Mucosa of stomach (tissue), 1 donor: ENCODE measurements around the gene STIM1.

ENCODE experiments used
- H3K27me3 ChIP-seq: one replicate; pipeline ENCODE4 v1.7.0; 2013; ENCODE audit warnings: mild to moderate bottlenecking, low read length; ENCODE audit not compliant: control insufficient read depth, insufficient read depth
- H3K36me3 ChIP-seq: one replicate; pipeline ENCODE4 v1.7.0; 2013; ENCODE audit warnings: low read length; ENCODE audit not compliant: control insufficient read depth, insufficient read depth
- H3K4me1 ChIP-seq: one replicate; pipeline ENCODE4 v1.7.0; 2013; ENCODE audit warnings: mild to moderate bottlenecking, low read length; ENCODE audit not compliant: control insufficient read depth, insufficient read depth
- H3K4me3 ChIP-seq: one replicate; pipeline ENCODE4 v1.7.0; 2013; ENCODE audit warnings: low read length
- H3K9ac ChIP-seq: one replicate; pipeline ENCODE4 v1.7.0; 2013; ENCODE audit warnings: mild to moderate bottlenecking, low read length, moderate library complexity
- H3K9me3 ChIP-seq: one replicate; pipeline ENCODE4 v1.7.0; 2013; ENCODE audit warnings: mild to moderate bottlenecking, low read length, moderate library complexity; ENCODE audit not compliant: control insufficient read depth
- donor health status: Pancreatic carcinoma.

STIM1 gene

DNA sequence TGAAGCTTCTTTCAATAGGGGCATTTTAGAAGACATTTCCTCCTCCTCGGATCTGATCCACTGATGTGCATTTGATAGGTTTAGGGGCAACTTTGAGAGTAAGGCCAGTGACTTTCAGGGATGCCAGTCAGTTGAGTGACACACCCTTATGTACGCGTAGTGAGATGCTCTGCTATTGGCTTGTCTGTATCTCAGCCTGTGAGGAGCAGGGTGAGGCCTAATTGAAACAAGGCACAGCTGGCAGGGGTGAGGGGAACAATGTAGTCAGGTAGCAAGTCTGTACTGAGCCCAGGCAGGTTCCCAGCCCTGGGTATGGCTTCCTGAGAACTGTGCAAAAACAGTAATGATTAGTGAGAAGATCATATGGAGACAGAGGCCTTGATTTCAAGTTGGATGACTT is 61.5 kb downstream of the STIM1 start:
- Histone ChIP-seq H3K27me3 (no peaks in the 10 kb centered on the region), H3K9ac (no peak overlapping the region), H3K36me3 (no peaks in the 10 kb centered on the region), H3K4me3 (no peak overlapping the region), H3K9me3 (no peaks in the 10 kb centered on the region), H3K4me1 (peaks cover 24% of the 10 kb centered on the region)

DNA sequence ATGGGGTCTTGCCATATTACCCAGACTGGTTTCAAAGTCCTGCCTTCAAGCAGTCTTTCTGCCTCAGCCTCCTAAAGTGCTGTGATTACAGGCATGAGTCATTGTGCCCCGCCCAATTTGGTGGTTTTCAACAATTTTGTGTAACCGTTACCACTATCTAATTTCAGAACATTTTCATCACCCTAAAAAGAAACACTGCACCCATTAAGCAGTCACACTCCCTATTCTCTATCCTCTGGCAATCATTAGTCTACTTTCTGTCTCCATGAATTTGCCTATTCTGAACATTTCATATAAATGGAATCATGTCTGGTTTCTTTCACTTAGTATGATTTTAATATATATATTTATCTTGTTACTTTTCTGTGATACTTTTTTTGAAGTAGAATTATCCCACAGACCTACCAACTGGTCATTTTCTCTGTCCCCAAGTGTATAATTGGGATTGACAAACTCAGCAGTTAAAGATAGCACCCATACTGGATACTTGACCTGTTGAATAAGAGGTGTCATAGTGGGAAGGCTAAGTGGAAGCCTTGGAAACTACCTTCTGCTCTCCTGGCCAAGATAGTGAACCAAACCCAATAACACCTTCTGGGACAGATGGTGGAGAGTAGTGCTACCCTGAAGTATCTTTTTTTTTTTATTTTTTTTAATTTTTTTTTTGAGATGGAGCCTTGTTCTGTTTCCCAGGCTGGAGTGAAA is 64.8 kb downstream of the STIM1 start:
- peaks cover 16% of the 10 kb centered on the region for H3K4me1 ChIP-seq
- no peak overlapping the region for H3K4me3 ChIP-seq
- no peaks in the 10 kb centered on the region for H3K36me3 ChIP-seq
- no peaks in the 10 kb centered on the region for H3K27me3 ChIP-seq
- H3K9ac ChIP-seq, result no peak overlapping the region
- H3K9me3 ChIP-seq, result no peaks in the 10 kb centered on the region

DNA sequence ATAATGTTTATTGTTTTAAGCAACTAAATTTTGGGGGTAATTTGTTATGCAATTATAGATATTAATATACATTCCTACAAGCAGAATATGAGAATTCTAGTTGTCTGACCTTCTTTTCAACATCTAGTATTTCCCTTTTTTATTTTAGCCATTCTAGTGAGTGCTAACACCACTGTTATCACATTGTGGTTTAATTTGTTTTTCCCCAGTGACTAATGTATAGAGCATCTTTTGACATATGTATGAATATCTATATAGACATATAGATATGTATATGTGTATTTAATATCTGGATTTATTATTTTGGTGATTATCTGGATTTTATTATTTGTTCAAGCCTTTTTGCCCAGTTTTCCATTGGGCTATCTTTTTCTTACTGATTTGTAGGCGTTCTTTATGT is 66.6 kb downstream of the STIM1 start:
- Histone ChIP-seq H3K4me1 (peaks cover 11% of the 10 kb centered on the region), H3K36me3 (no peaks in the 10 kb centered on the region), H3K9ac (no peak overlapping the region), H3K4me3 (no peak overlapping the region), H3K27me3 (no peaks in the 10 kb centered on the region), H3K9me3 (no peaks in the 10 kb centered on the region)

DNA sequence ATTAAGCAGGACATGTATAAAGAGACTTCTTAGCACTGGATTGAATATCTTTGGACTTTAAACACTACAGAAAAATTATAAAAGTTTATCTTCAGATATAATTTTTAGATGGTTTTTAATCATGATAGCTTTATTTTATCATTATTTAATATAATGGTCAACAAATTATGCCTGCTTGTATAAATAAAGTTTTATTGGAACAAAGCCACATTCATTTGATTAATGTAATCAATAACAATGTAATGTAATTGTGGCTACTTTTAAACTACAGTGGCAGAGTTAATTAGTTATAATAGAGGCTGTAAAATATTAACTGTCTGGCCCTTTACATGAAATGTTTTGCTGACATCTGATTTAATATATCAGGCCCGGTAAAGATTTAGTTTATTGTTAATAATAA is 70.0 kb downstream of the STIM1 start:
- Histone ChIP-seq H3K4me1 (peaks cover 9% of the 10 kb centered on the region), H3K4me3 (no peak overlapping the region), H3K36me3 (no peaks in the 10 kb centered on the region), H3K9ac (no peak overlapping the region), H3K27me3 (no peaks in the 10 kb centered on the region), H3K9me3 (no peaks in the 10 kb centered on the region)

DNA sequence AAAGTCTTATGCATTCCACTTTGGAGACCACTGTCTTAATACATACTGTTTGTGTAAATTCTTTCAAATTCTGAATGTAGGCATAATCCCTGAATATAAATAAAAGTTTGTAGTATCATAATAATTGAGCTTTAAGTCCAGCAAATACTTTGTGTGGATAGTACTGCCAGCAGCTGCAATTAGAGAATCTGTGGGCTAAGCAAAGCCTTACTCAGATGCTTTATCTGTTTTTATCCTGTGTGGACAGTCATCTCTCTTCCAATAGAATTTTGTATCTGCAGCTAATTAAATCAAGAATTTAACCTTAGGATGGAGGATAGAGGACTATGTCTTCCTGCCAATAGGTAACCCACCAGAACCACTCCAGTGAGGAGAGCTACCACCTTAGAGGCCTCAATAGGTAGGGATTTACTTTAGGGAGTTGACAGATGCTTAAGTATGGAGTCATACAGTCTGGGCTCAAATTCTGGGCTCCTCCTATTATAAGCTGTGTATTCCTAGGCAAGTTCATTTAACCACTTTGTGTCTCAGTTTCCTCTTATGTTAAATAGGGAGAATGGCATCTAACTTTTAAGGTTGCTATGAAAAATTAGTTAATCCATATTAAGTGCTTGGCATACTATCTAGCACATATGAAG is 71.1 kb downstream of the STIM1 start:
- H3K9ac ChIP-seq, result no peak overlapping the region
- no peaks in the 10 kb centered on the region for H3K9me3 ChIP-seq
- H3K4me1 ChIP-seq, result peaks cover 9% of the 10 kb centered on the region
- H3K4me3 ChIP-seq, result no peak overlapping the region
- no peaks in the 10 kb centered on the region for H3K36me3 ChIP-seq
- H3K27me3 ChIP-seq, result no peaks in the 10 kb centered on the region

DNA sequence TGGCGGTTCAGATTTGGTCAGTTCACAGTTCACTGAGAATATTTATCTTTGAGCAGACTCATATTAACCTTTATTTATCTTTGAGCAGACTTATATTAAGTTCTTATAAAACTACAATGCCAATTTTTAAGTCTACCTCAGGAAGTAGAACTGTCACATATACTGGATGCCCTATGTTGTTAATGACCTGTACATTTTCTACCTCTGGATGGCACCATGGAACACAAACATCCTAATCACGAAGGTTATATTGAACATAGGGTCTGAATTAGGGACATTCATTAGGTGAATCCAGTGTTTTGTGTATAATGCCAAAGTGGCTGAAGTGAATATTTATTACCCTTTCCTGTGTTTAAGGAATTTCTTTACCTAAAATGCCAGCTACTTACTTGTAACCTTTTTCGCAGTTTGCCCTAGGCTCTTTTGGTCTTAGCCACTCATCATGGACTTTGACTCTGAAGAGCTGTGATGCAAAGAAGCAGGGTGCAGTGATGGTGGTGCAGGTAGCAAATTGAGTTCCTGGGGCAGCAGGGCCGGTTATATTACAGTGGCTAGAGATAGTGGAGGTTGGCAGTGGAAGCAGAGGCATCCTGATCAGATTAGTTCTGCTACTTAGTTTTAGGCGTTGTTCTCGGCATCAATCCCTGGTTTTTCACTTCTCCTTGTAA is 71.8 kb downstream of the STIM1 start:
- Histone ChIP-seq H3K9me3 (no peaks in the 10 kb centered on the region), H3K36me3 (no peaks in the 10 kb centered on the region), H3K4me1 (peaks cover 9% of the 10 kb centered on the region)

DNA sequence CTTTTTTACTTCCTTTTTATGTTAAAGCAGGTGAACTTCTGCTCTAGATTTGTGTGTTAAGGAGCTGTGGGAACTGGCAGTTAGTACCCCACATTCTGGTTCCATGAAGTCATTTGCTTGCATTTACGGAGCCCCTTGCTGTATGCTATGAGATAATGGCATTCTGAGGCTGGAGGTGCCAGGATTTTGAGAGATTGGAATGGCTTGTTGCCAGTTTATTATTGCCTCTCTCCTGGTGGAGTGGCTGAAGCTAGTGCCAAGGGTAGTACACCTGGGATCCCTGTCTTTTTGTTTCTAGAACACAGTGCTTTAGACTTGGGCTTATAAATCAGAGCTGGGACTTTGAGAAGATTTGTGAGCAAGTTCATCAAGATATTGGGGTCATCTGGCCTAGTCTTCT is 73.8 kb downstream of the STIM1 start:
- Histone ChIP-seq H3K36me3 (no peaks in the 10 kb centered on the region), H3K4me3 (no peak overlapping the region), H3K27me3 (no peaks in the 10 kb centered on the region), H3K4me1 (peaks cover 9% of the 10 kb centered on the region), H3K9ac (no peak overlapping the region), H3K9me3 (no peaks in the 10 kb centered on the region)

More for the DNA sequence above, 71.8 kb downstream of the STIM1 start:
- no peaks in the 10 kb centered on the region for H3K27me3 ChIP-seq
- no peak overlapping the region for H3K4me3 ChIP-seq
- no peak overlapping the region for H3K9ac ChIP-seq

DNA sequence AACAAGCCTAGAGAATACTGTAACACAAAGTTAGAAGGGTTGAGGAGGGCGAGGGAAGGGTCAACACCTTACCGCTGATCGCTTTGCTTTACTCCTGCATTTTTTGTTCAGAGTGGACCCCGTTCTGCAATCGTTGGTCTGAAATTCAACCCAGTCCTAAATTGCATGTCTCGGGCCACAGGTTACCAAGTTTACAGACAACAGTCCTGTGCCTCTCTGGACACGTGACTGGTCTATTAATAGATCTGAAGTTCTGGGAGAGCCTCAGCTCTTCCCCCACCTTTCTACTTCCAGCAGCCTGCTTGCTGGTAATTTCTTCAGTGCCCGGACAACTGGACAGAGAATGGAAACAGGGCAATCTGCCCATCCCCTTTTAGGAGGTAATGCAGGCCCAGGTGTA is 74.2 kb downstream of the STIM1 start:
- peaks cover 9% of the 10 kb centered on the region for H3K4me1 ChIP-seq
- H3K4me3 ChIP-seq, result no peak overlapping the region
- H3K36me3 ChIP-seq, result no peaks in the 10 kb centered on the region
- H3K27me3 ChIP-seq, result no peaks in the 10 kb centered on the region
- H3K9ac ChIP-seq, result no peak overlapping the region
- no peaks in the 10 kb centered on the region for H3K9me3 ChIP-seq

DNA sequence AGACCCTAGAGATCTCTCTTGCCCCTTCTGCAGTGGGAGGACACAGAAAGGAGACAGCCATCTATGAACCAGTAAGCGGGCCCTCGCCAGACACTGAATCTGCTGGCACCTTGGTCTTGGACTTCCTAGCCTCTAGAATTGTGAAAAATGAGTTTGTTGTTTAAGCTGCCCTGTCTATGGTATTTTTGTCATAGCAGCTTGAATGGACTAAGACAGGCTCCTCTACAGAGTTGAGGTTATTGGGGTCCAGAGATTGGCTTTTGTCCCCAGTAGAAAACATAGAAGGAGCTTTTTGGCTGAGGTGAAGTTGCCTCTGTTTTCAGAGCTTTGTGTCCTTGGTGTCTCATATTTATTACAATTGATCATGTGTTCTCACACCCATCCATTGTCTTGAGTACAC is 77.2 kb downstream of the STIM1 start:
- Histone ChIP-seq H3K4me1 (peaks cover 9% of the 10 kb centered on the region), H3K9ac (no peak overlapping the region), H3K27me3 (no peaks in the 10 kb centered on the region), H3K9me3 (no peaks in the 10 kb centered on the region), H3K4me3 (no peak overlapping the region), H3K36me3 (no peaks in the 10 kb centered on the region)

DNA sequence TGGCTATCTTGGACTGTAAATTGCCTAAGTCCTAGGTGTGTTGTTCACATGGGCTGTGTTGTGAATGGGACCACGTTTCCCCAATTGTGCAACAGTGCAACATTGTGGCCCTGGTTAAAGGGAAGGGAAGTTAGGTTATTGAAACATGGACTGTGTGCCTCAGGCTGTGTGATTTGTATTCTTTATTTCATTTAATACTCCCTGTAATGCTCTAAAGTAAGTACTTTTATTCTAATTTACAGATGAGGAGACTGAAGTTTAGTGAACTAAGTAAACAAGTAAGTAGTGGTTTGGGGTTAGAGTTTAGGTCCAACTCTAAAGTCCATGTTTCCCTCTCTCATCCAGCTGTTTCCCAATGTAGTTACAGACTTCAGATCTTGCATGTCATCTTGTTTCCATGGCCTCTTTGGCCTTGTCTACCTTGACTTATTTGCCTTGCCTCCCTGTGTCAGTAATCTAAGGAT is 77.7 kb downstream of the STIM1 start:
- Histone ChIP-seq H3K9me3 (no peaks in the 10 kb centered on the region), H3K27me3 (no peaks in the 10 kb centered on the region), H3K9ac (no peak overlapping the region), H3K36me3 (no peaks in the 10 kb centered on the region), H3K4me1 (peaks cover 9% of the 10 kb centered on the region), H3K4me3 (no peak overlapping the region)

DNA sequence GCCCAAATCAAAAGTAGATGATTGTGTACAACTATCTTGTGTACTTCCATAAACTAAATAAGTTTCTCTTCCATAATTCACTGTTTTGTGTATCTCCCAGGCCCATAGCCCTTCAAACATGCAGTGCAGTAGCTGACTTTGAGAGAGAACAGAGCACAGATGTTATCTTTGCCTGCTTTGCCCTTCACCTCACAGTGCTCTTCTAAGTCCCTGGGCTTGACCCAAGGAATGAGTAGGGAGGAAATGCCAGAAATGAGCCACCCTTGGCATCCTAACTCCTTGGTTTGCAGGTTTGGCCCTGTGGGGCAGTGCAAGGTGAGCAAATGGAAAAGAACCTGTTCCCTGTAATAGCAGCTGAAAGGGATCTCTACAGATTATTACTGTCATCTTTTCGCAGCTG is 79.2 kb downstream of the STIM1 start:
- Histone ChIP-seq H3K27me3 (no peaks in the 10 kb centered on the region), H3K36me3 (no peaks in the 10 kb centered on the region), H3K9ac (no peak overlapping the region), H3K4me3 (no peak overlapping the region), H3K9me3 (no peaks in the 10 kb centered on the region), H3K4me1 (peaks cover 3% of the 10 kb centered on the region)

DNA sequence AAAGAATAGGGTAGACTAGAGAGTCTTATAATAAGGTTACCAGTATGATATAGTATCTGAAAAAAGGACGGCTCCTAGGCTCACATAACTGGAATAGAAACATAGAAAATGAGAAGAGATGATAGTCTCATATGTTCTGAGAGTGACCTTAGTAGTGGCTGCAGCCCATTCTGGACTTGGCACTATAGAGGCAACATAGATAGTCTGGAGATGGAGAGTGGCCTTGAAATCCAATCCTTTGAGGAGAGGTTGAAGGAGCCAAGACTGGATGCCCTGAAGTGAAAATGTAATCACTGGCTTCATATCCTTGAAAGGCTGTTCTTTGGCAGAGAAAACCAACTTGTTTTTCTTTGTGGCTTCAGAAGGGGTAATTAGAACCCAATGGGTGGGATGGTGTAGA is 81.1 kb downstream of the STIM1 start:
- no peaks in the 10 kb centered on the region for H3K36me3 ChIP-seq
- no peaks in the 10 kb centered on the region for H3K27me3 ChIP-seq
- H3K9me3 ChIP-seq, result no peaks in the 10 kb centered on the region
- no peaks in the 10 kb centered on the region for H3K4me1 ChIP-seq
- no peak overlapping the region for H3K9ac ChIP-seq
- H3K4me3 ChIP-seq, result no peak overlapping the region
